Ishikawa (cell line): ENCODE results near the gene ACOX3.

Experiments
- CEBPB ChIP-seq: IDR thresholded peaks from 2 replicates; pipeline ENCODE4 v1.6.1; 2012
- CREB1 ChIP-seq: IDR thresholded peaks from 2 replicates; pipeline ENCODE4 v1.6.1; 2012; ENCODE audit warnings: low read depth
- EGR1 ChIP-seq: IDR thresholded peaks from 2 replicates; pipeline ENCODE4 v1.6.1; 2012
- EP300 ChIP-seq: IDR thresholded peaks from 2 replicates; pipeline ENCODE4 v1.6.1; 2012; ENCODE audit warnings: borderline replicate concordance
- FOXM1 ChIP-seq: IDR thresholded peaks from 2 replicates; pipeline ENCODE4 v1.6.1; 2012; ENCODE audit warnings: low read depth, borderline replicate concordance
- MAX ChIP-seq: IDR thresholded peaks from 2 replicates; pipeline ENCODE4 v1.6.1; 2012
- NFIC ChIP-seq: IDR thresholded peaks from 2 replicates; pipeline ENCODE4 v1.6.1; 2012
- RAD21 ChIP-seq: IDR thresholded peaks from 2 replicates; pipeline ENCODE4 v1.6.1; 2012; ENCODE audit warnings: low read depth
- REST ChIP-seq: IDR thresholded peaks from 2 replicates; pipeline ENCODE4 v1.6.1; 2012; ENCODE audit warnings: low read depth, mild to moderate bottlenecking
- TAF1 ChIP-seq: IDR thresholded peaks from 2 replicates; pipeline ENCODE4 v1.6.1; 2012; ENCODE audit warnings: low read depth, mild to moderate bottlenecking
- TCF12 ChIP-seq: IDR thresholded peaks from 2 replicates; pipeline ENCODE4 v1.6.1; 2012; ENCODE audit warnings: low read depth
- TEAD4 ChIP-seq: IDR thresholded peaks from 2 replicates; pipeline ENCODE4 v1.6.1; 2012
- USF1 ChIP-seq: IDR thresholded peaks from 2 replicates; pipeline ENCODE4 v1.6.1; 2012
- YY1 ChIP-seq: IDR thresholded peaks from 2 replicates; pipeline ENCODE4 v1.6.1; 2012; ENCODE audit warnings: low read depth
- ZBTB7A ChIP-seq: IDR thresholded peaks from 2 replicates; pipeline ENCODE4 v1.6.1; 2012; ENCODE audit warnings: low read depth

The ACOX3 gene

GRCh38 chr4:8419222-8420041 is 21.1 kb downstream of the ACOX3 start:
- TF ChIP-seq MAX (no peak), TAF1 (no peak), TCF12 (no peak), NFIC (no peak), USF1 (no peak), RAD21 (no peak), CREB1 (no peak), REST (no peak), CEBPB (no peak)

GRCh38 chr4:8417071-8417614 is 23.4 kb downstream of the ACOX3 start:
- TF ChIP-seq TEAD4 (no peak), NFIC (no peak), EGR1 (no peak), EP300 (no peak), YY1 (no peak), ZBTB7A (no peak), RAD21 (no peak), REST (no peak), TCF12 (no peak), CEBPB (no peak), TAF1 (no peak), FOXM1 (no peak), USF1 (no peak), MAX (no peak), CREB1 (no peak)

GRCh38 chr4:8414377-8414776 is 26.1 kb downstream of the ACOX3 start:
- TF ChIP-seq FOXM1: no peak
- no peak for TF ChIP-seq NFIC
- no peak for TF ChIP-seq TCF12
- no peak for TF ChIP-seq TAF1
- no peak for TF ChIP-seq ZBTB7A
- no peak for TF ChIP-seq RAD21
- TF ChIP-seq EGR1: no peak

GRCh38 chr4:8412288-8412687 is 28.2 kb downstream of the ACOX3 start:
- TF ChIP-seq ZBTB7A: no peak
- no peak for TF ChIP-seq CREB1
- TF ChIP-seq USF1: no peak
- no peak for TF ChIP-seq YY1
- no peak for TF ChIP-seq REST
- no peak for TF ChIP-seq TCF12
- TF ChIP-seq TEAD4: no peak
- TF ChIP-seq CEBPB: no peak
- no peak for TF ChIP-seq RAD21
- no peak for TF ChIP-seq MAX
- TF ChIP-seq FOXM1: no peak
